Measurements from ENCODE around the gene CDC42BPB.

DNA sequence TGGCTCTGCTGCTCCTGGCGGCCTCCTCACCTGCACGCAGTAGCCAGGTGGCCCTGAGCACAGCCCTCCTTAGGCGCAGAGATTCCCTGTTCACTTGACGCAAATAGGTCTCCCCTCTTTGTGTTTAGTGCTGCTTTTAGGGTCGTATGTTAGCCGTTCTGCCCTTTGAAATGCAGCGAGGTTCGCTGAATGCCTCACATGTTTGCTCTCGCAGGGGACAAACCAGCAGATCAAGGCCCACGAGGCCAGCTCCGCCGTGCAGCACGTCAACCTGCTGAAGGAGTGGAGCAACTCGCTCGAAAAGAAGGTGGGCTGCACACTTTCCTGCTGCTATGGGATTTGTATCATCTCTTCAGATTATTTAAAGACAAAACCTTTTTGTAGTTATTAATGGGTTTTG lies 166.2 kb downstream of the CDC42BPB start:
- TF ChIP-seq, protein P1, sequence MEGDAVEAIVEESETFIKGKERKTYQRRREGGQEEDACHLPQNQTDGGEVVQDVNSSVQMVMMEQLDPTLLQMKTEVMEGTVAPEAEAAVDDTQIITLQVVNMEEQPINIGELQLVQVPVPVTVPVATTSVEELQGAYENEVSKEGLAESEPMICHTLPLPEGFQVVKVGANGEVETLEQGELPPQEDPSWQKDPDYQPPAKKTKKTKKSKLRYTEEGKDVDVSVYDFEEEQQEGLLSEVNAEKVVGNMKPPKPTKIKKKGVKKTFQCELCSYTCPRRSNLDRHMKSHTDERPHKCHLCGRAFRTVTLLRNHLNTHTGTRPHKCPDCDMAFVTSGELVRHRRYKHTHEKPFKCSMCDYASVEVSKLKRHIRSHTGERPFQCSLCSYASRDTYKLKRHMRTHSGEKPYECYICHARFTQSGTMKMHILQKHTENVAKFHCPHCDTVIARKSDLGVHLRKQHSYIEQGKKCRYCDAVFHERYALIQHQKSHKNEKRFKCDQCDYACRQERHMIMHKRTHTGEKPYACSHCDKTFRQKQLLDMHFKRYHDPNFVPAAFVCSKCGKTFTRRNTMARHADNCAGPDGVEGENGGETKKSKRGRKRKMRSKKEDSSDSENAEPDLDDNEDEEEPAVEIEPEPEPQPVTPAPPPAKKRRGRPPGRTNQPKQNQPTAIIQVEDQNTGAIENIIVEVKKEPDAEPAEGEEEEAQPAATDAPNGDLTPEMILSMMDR (IDR thresholded peaks at IDR 0.05; ENCODE audit: insufficient read depth, low read depth, low read length) = no peak
- no peak for TF ChIP-seq EZH2 (IDR thresholded peaks at IDR 0.05; ENCODE audit: insufficient read depth, low read length)
